HL-60 (cell line): ENCODE results near the gene SLTM.

Source experiments
- CTCF ChIP-seq: IDR thresholded peaks from one replicate; pipeline ENCODE4 v1.5.1; 2011; ENCODE audit warnings: low read length, control low read depth, inconsistent platforms; ENCODE audit not compliant: insufficient read depth
- GABPA ChIP-seq: IDR thresholded peaks from 2 replicates; pipeline ENCODE4 v1.6.1; 2012; ENCODE audit warnings: low read depth
- POLR2AphosphoS5 ChIP-seq: IDR thresholded peaks from 2 replicates; pipeline ENCODE4 v1.6.1; 2012; ENCODE audit warnings: low read depth
- REST ChIP-seq: IDR thresholded peaks from 2 replicates; pipeline ENCODE4 v1.6.1; 2012; ENCODE audit warnings: low read depth; ENCODE audit not compliant: insufficient replicate concordance
- SPI1 ChIP-seq: IDR thresholded peaks from 2 replicates; pipeline ENCODE4 v1.6.1; 2012; ENCODE audit warnings: low read depth, mild to moderate bottlenecking, borderline replicate concordance

GRCh38 chr15:58929891-58930416 lies 3.5 kb downstream of the SLTM start:
- TF ChIP-seq CTCF (no peak), GABPA (no peak), REST (no peak), POLR2AphosphoS5 (no peak), SPI1 (no peak)
